GM12892 (cell line): ENCODE results near the gene HS1BP3.

Experiments
- POLR2A ChIP-seq: IDR thresholded peaks from 2 replicates; pipeline ENCODE4 v1.6.1; 2011; ENCODE audit warnings: low read depth, low read length, control low read depth
- POLR2AphosphoS5 ChIP-seq: IDR thresholded peaks from 2 replicates; pipeline ENCODE4 v1.6.1; 2011; ENCODE audit warnings: low read depth, low read length, control low read depth
- TAF1 ChIP-seq: IDR thresholded peaks from 2 replicates; pipeline ENCODE4 v1.6.1; 2011; ENCODE audit warnings: low read depth, mild to moderate bottlenecking, control low read depth, low read length, borderline replicate concordance

DNA sequence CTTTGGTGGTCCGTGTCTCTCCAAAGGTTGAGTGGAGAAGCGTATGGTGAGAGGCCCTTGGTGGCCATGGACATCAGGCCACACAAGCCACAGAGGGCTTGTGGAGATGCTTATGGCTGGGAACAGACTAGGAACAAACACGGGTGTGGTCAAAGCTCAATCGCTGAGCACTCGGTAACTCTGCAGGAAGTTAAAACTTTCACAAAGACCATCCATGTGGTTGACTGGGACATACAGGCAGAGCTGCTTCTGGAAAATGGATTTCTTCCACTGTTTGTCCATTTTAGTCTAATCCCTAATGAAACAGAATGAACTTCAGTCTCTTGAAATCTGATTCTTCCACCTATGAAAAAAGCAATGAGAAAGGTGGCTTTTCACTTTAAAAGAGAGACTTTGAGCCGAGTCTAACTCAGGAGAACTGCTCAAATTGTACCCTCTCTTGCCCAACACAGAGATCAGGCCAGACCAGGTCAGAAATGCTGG lies 33.7 kb upstream of the HS1BP3 start:
- no peak for TF ChIP-seq TAF1
- no peak for TF ChIP-seq POLR2AphosphoS5
- no peak for TF ChIP-seq POLR2A
